ENCODE results near the gene NKX2-4.
"Not testable (repeated sequence)": the region's sequence is repeated elsewhere in the genome, so short reads cannot be mapped to it uniquely, and the experiment has no call there.

NKX2-4 gene

DNA sequence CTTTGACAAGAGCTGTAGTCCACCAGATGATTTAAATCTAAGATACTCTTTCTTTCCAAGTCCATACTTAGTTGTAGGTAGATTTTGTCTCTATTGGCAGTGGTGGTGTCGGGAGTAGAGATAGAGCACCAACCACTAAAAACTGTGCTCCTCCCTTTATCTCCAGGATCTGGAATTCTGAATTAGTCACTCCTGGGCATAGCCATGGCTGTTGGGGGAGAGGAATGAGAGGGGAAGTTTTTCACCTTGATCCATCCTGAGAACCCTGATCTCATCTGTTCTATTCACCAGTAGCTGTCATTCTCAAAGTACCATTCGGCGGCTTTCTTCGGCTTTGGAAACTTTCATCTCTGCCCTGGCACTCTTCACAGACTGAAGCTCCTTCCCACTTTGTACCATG lies 35.6 kb upstream of the NKX2-4 start:
- TF ChIP-seq, protein P1, sequence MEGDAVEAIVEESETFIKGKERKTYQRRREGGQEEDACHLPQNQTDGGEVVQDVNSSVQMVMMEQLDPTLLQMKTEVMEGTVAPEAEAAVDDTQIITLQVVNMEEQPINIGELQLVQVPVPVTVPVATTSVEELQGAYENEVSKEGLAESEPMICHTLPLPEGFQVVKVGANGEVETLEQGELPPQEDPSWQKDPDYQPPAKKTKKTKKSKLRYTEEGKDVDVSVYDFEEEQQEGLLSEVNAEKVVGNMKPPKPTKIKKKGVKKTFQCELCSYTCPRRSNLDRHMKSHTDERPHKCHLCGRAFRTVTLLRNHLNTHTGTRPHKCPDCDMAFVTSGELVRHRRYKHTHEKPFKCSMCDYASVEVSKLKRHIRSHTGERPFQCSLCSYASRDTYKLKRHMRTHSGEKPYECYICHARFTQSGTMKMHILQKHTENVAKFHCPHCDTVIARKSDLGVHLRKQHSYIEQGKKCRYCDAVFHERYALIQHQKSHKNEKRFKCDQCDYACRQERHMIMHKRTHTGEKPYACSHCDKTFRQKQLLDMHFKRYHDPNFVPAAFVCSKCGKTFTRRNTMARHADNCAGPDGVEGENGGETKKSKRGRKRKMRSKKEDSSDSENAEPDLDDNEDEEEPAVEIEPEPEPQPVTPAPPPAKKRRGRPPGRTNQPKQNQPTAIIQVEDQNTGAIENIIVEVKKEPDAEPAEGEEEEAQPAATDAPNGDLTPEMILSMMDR (conservative IDR thresholded peaks at IDR 0.05; ENCODE audit: control insufficient read depth, insufficient read depth, low read depth, low read length), result no peak
- no peak overlapping the region for H3K4me3 ChIP-seq (ENCODE audit: control insufficient read depth, low read depth, low read length)
- no peak for DNase-seq (ENCODE audit: low read depth)

DNA sequence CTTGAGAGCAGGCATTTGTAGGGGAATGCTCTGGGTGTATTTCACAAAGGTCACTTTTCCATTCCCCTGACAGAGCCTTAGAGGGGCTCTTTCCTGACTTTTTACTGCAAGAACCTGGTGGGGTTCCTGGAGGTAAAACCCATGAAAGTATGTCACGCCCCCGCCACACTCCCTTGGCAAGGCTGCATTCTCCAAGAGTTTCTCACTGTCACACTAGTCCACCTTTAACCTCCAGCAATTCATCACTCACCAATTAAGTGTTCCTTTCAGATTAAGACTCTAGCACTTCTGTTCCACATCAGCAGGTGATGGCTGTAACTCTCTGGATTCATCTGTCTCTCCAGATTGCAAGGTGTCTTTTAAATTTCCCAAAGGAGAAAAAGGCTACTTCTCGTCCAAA lies 32.7 kb upstream of the NKX2-4 start:
- H3K4me3 ChIP-seq (ENCODE audit: control insufficient read depth, low read depth, low read length), result no peak overlapping the region
- TF ChIP-seq, protein P1 (conservative IDR thresholded peaks at IDR 0.05; ENCODE audit: control insufficient read depth, insufficient read depth, low read depth, low read length), result no peak
- DNase-seq (ENCODE audit: low read depth), result no peak

DNA sequence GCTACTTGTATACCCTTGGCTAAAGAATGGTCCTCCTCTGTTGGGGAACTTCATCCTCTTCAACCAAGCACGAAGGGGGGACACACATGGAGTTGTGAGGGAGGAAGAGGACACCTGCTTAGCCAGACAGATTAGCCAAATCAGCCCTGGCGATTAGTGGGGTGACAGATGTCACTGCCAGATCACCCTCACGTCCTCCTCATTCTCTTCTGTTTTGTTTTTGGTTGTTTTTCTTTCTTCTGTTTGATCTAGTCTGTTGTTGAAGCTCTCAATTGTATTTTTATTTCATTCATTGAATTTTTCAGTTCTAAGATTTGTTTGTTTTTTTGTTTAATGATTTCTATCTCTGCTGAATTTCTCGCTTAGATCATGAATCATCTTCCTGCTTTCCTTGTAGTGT lies 27.5 kb upstream of the NKX2-4 start:
- DNase-seq (ENCODE audit: low read depth), result no peak
- TF ChIP-seq, protein P1 (conservative IDR thresholded peaks at IDR 0.05; ENCODE audit: control insufficient read depth, insufficient read depth, low read depth, low read length), result no peak
- no peak overlapping the region for H3K4me3 ChIP-seq (ENCODE audit: control insufficient read depth, low read depth, low read length)

DNA sequence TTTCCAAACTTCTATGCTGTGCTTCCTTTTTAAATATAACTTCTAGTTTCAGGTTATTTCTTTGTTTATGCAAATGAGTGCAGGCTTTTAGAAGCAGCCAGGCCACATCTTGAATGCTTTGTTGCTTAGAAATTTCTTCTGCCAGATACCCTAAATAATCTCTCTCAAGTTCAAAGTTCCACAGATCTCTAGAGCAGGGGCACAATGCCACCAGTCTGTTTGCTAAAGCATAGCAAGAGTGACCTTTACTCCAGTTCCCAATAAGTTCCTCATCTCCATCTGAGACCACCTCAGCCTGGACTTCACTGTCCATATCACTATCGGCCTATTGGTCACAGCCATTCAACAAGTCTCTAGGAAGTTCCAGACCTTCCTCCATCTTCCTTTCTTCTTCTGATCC lies 26.4 kb upstream of the NKX2-4 start:
- H3K4me3 ChIP-seq (ENCODE audit: control insufficient read depth, low read depth, low read length); DNase-seq (ENCODE audit: low read depth): not testable (repeated sequence)

DNA sequence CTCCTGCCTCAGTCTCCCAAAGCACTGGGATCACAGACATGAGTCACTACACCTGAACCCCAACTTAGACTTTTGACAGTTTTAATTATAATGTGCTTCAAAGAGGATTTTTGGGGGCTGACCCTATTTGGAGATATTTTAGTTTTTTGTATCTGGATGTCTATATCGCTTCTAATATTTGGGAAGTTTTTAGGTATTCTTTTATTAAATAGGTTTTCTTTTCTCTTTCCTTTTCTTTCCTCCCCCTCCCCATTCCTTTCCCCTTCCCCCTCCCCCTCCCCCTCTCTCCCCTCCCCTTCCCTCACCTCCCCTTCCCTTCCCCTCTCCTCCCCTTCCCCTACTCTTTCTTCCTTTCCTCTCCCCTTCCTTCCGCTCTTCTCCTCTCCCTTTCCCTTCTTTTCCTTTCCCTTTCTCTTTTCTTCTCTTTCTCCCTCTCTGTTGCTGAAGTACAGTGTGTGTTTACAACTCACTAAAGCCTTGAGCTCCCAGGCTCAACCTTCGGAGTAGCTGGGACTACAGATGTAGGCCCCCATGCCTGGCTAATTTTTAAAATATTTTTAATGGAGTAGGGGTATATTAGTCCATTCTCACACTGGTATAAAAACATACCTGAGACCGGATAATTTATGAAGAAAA lies 24.4 kb upstream of the NKX2-4 start:
- no peak for DNase-seq (ENCODE audit: low read depth)
- TF ChIP-seq, protein P1 (conservative IDR thresholded peaks at IDR 0.05; ENCODE audit: control insufficient read depth, insufficient read depth, low read depth, low read length), result no peak
- H3K4me3 ChIP-seq (ENCODE audit: control insufficient read depth, low read depth, low read length), result no peak overlapping the region

DNA sequence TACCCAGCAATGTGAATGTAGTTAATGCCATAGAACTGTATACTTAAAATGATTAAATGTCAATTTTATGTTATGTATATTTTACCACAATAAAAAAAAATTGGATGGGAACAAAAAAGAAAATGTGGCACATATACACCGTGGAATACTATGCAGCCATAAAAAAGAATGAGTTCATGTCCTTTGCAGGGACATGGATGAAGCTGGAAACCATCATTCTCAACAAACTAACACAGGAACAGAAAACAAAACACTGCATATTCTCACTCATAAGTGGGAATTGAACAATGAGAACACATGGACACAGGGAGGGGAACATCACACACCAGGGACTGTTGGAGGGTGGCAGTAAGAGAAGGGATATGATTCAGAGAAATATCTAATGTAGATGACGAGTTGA lies 21.8 kb upstream of the NKX2-4 start:
- DNase-seq (ENCODE audit: low read depth); H3K4me3 ChIP-seq (ENCODE audit: control insufficient read depth, low read depth, low read length): not testable (repeated sequence)

DNA sequence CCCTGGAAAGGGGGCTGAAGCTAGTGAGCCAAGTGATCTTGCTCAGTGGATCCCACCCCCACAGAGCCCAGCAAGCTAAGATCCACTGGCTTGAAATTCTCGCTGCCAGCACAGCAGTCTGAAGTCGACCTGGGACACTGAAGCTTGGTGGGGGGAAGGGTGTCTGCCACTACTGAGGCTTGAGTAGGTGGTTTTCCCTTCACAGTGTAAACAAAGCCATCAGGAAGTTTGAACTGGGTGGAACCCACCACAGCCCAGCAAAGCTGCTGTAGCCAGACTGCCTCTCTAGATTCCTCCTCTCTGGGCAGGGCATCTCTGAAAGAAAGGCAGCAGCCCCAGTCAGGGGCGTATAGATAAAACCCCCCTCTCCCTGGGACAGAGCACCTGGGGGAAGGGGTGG lies 16.7 kb upstream of the NKX2-4 start:
- DNase-seq (ENCODE audit: low read depth); H3K4me3 ChIP-seq (ENCODE audit: control insufficient read depth, low read depth, low read length): not testable (repeated sequence)

DNA sequence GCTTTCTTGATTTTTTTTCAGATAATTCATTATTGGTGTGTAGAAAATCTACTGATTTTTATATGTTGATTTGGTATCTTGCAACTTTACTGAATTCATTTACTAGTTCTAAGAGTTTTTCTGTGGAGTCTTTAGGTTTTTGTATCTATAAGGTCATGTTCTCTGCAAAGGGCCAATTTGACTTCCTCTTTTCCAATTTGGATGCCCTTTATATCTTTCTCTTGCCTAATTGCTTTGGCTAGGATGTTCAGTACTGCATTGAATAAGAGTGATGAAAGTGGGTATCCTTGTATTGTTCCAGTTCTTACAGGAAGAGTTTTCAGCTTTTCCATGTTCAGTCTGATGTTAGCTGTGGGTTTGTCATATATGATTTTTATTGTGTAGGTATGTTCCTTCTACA lies 14.4 kb upstream of the NKX2-4 start:
- TF ChIP-seq, protein P1 (conservative IDR thresholded peaks at IDR 0.05; ENCODE audit: control insufficient read depth, insufficient read depth, low read depth, low read length), result no peak
- DNase-seq (ENCODE audit: low read depth), result no peak
- no peak overlapping the region for H3K4me3 ChIP-seq (ENCODE audit: control insufficient read depth, low read depth, low read length)
